Esophagus muscularis mucosa (tissue), 3 donors: ENCODE results near the gene CTNNA2.

ENCODE experiments used
- EP300 ChIP-seq: sonication (generic); formaldehyde crosslinking; IDR thresholded peaks from one replicate; pipeline ENCODE4 v1.6.1; 2017; ENCODE audit warnings: antibody characterized with exemption
- TF ChIP-seq, protein P1 (sequence below), 3 experiments: fragments of 200-600 bp in 2 of 3; fragments of 450-650 bp in 1 of 3; sonication (generic) in 2 of 3; IDR thresholded peaks; one replicate each; pipeline ENCODE4 v1.5.1; 2017 to 2019; ENCODE audit warnings: antibody characterized with exemption in 3 of 3, mild to moderate bottlenecking in 2 of 3, moderate library complexity in 1 of 3

- TF ChIP-seq, protein P1, sequence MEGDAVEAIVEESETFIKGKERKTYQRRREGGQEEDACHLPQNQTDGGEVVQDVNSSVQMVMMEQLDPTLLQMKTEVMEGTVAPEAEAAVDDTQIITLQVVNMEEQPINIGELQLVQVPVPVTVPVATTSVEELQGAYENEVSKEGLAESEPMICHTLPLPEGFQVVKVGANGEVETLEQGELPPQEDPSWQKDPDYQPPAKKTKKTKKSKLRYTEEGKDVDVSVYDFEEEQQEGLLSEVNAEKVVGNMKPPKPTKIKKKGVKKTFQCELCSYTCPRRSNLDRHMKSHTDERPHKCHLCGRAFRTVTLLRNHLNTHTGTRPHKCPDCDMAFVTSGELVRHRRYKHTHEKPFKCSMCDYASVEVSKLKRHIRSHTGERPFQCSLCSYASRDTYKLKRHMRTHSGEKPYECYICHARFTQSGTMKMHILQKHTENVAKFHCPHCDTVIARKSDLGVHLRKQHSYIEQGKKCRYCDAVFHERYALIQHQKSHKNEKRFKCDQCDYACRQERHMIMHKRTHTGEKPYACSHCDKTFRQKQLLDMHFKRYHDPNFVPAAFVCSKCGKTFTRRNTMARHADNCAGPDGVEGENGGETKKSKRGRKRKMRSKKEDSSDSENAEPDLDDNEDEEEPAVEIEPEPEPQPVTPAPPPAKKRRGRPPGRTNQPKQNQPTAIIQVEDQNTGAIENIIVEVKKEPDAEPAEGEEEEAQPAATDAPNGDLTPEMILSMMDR (IDR thresholded peaks at IDR 0.05), result no peak
- no peak for TF ChIP-seq EP300
Measured at GRCh38 chr2:79857888-79858287, 345.0 kb downstream of the CTNNA2 start.
